ENCODE measurements around the gene AUNIP.

The AUNIP gene

DNA sequence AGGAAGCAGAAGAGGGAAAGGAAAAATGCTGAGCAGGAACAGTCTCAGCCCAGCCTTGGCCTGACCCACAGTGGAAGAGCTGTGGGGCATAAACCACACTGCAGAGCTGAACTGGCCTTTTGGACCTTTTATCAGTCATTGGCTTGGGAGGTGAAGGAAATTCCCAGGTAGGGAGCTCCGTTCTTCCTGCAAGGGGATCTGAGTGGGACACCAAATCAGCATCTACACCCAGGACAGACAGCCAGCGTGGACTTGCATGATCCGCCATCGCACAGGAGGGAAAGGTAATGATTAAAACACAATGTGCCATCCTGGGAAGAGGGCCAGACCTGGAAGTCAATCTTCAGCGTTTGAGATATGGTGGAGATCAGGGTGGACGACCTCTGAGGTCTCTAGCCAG lies 40.7 kb downstream of the AUNIP start:
- WGBS, 2 donors (ENCODE audit: extremely low coverage in 2 of 2, insufficient read length in 2 of 2, insufficient replicate concordance in 1 of 2): no CpG with 5 or more reads among the region's 6 CpGs
- Histone ChIP-seq H3K4me3 (ENCODE audit: low read length in 2 of 2) (peak overlapping the region in 1 of 2 donors; percentile 93), H3K18ac (ENCODE audit: low read length) (no peak overlapping the region)

DNA sequence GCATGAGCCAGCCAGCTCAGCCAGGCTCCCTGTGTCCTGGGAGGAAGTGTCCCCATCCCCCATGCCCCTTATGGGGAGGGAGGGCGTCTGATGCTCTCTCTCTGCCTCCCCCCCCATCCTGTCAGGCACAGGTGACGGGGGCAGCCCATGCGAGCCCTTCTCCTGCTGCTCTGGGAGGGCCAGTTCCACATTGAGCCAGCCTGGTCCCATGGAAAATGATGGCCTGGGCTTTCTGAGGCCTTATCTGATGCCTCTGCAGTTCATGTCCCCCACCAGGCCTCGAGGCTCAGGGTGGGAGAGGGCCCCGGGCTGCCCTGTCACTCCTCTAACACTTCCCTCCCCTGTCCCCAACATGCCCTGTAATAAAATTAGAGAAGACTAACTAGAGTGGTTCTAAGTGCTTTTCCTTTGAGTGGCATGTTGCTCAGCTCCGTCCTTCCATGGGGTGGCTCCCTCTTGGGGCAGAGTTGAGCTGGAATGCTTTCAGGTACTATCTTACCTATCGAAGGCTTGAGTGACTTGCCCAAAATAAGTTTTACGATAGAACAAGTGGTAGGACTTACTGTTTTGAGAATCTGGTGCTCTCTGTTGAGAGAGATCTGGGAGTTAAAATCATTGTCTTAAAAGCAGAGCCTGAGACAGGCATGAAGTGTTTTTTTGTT lies 41.3 kb downstream of the AUNIP start:
- no peak overlapping the region for H3K14ac ChIP-seq (ENCODE audit: low read length)
- H2BK15ac ChIP-seq (ENCODE audit: low read length): no peak overlapping the region
- no peak overlapping the region for H2BK5ac ChIP-seq (ENCODE audit: low read length)
- H4K91ac ChIP-seq (ENCODE audit: low read depth, low read length, poor library complexity): no peak overlapping the region
- H2BK120ac ChIP-seq (ENCODE audit: low read depth, low read length): no peak overlapping the region
- H3K27me3 ChIP-seq (ENCODE audit: control insufficient read depth in 3 of 3, insufficient read depth in 3 of 3, low read depth in 1 of 3, low read length in 3 of 3): no peaks in the 10 kb centered on the region
- H3K36me3 ChIP-seq (replicated peaks in 1 of 2; ENCODE audit: control insufficient read depth in 2 of 2, insufficient read depth in 2 of 2, low read length in 2 of 2): peaks cover 20 to 42% of the 10 kb centered on the region in 2 donors
- H3K23ac ChIP-seq (ENCODE audit: low read depth, low read length, poor library complexity): no peak overlapping the region
- H2AFZ ChIP-seq (ENCODE audit: low read length): no peak overlapping the region
- H2AK5ac ChIP-seq (ENCODE audit: low read depth, low read length): no peak overlapping the region
- H3K4me2 ChIP-seq (ENCODE audit: insufficient read depth, low read length, poor library complexity, severe bottlenecking): no peak overlapping the region
- no peak overlapping the region for H3K9ac ChIP-seq (ENCODE audit: low read depth, low read length, poor library complexity)
- H3K4me3 ChIP-seq (ENCODE audit: low read length in 2 of 2): no peak overlapping the region
- no peak overlapping the region for H3K18ac ChIP-seq (ENCODE audit: low read length)
- H2BK12ac ChIP-seq (ENCODE audit: low read length): no peak overlapping the region
- H3K9me3 ChIP-seq (replicated peaks in 1 of 2; ENCODE audit: control insufficient read depth in 2 of 2, insufficient read depth in 1 of 2, low read depth in 1 of 2, low read length in 2 of 2): no peaks in the 10 kb centered on the region
- no peak overlapping the region for H4K8ac ChIP-seq (ENCODE audit: low read depth, low read length)
- no CpG with 5 or more reads among the region's 8 CpGs for WGBS, 2 donors (ENCODE audit: extremely low coverage in 2 of 2, insufficient read length in 2 of 2, insufficient replicate concordance in 1 of 2)
- no peak for DNase-seq (ENCODE audit: low spot score)
- H3K79me1 ChIP-seq (ENCODE audit: low read depth, low read length): peaks cover 10% of the 10 kb centered on the region
- no peak overlapping the region for H3K27ac ChIP-seq (replicated peaks; ENCODE audit: low read length)
- H3K4ac ChIP-seq (ENCODE audit: low read length): no peak overlapping the region
- H3K4me1 ChIP-seq (ENCODE audit: control insufficient read depth in 2 of 2, insufficient read depth in 1 of 2, low read depth in 1 of 2, low read length in 2 of 2): peaks cover 10 to 18% of the 10 kb centered on the region in 2 donors

More for the DNA sequence above, 40.7 kb downstream of the AUNIP start:
- no peaks in the 10 kb centered on the region for H3K9me3 ChIP-seq (replicated peaks in 1 of 2; ENCODE audit: control insufficient read depth in 2 of 2, insufficient read depth in 1 of 2, low read depth in 1 of 2, low read length in 2 of 2)
- no peak overlapping the region for H2BK5ac ChIP-seq (ENCODE audit: low read length)
- no peak overlapping the region for H2AFZ ChIP-seq (ENCODE audit: low read length)
- H3K9ac ChIP-seq (ENCODE audit: low read depth, low read length, poor library complexity): peak overlapping the region; percentile 34
- H3K27ac ChIP-seq (replicated peaks; ENCODE audit: low read length): no peak overlapping the region
- no peak overlapping the region for H4K8ac ChIP-seq (ENCODE audit: low read depth, low read length)
- peaks cover 15 to 42% of the 10 kb centered on the region in 2 donors for H3K36me3 ChIP-seq (replicated peaks in 1 of 2; ENCODE audit: control insufficient read depth in 2 of 2, insufficient read depth in 2 of 2, low read length in 2 of 2)
- H3K14ac ChIP-seq (ENCODE audit: low read length): no peak overlapping the region
- H2AK5ac ChIP-seq (ENCODE audit: low read depth, low read length): no peak overlapping the region
- DNase-seq (ENCODE audit: low spot score): no peak
- H3K27me3 ChIP-seq (ENCODE audit: control insufficient read depth in 3 of 3, insufficient read depth in 3 of 3, low read depth in 1 of 3, low read length in 3 of 3): no peaks in the 10 kb centered on the region
- peaks cover 10 to 18% of the 10 kb centered on the region in 2 donors for H3K4me1 ChIP-seq (ENCODE audit: control insufficient read depth in 2 of 2, insufficient read depth in 1 of 2, low read depth in 1 of 2, low read length in 2 of 2)
- peaks cover 7% of the 10 kb centered on the region for H3K79me1 ChIP-seq (ENCODE audit: low read depth, low read length)
- H3K4me2 ChIP-seq (ENCODE audit: insufficient read depth, low read length, poor library complexity, severe bottlenecking): peak overlapping the region; percentile 77
- no peak overlapping the region for H2BK12ac ChIP-seq (ENCODE audit: low read length)
- H3K23ac ChIP-seq (ENCODE audit: low read depth, low read length, poor library complexity): no peak overlapping the region
- no peak overlapping the region for H4K91ac ChIP-seq (ENCODE audit: low read depth, low read length, poor library complexity)
- no peak overlapping the region for H2BK120ac ChIP-seq (ENCODE audit: low read depth, low read length)
- no peak overlapping the region for H3K4ac ChIP-seq (ENCODE audit: low read length)
- H2BK15ac ChIP-seq (ENCODE audit: low read length): no peak overlapping the region

DNA sequence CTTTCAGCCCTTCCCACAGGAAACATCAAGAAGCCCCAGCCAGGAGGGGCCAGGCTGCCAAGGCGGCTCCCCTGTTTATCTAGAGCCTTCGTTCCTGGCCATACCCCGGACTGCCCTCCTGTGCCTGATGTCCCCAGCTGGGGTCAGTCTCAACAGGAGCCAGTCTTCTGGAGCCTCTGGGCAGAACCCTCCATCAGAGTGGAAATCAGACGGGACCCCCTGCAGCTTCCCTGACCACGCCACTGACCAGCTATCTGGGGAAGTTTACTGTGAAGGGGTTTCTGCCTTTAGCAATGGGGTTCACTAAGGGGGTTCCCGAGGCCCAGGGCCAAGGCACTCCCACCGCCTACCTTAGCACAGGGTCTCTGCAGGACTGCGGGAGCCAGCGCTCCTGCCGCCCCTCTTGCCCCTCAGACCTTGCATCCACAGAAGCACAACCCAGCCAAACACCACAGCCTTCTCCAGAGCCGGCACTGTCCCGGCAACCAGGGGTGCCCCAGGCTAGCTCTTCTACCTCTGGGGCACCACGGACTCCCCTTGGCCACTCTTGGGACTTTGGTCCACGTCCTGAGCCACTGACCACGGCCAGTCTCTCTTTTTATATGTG lies 43.0 kb downstream of the AUNIP start:
- H2AFZ ChIP-seq (ENCODE audit: low read length): no peak overlapping the region
- H2AK5ac ChIP-seq (ENCODE audit: low read depth, low read length): no peak overlapping the region
- no peak overlapping the region for H3K14ac ChIP-seq (ENCODE audit: low read length)
- H3K9me3 ChIP-seq (replicated peaks in 1 of 2; ENCODE audit: control insufficient read depth in 2 of 2, insufficient read depth in 1 of 2, low read depth in 1 of 2, low read length in 2 of 2): no peaks in the 10 kb centered on the region
- DNase-seq (ENCODE audit: low spot score): no peak
- H2BK12ac ChIP-seq (ENCODE audit: low read length): no peak overlapping the region
- H3K27me3 ChIP-seq (ENCODE audit: control insufficient read depth in 3 of 3, insufficient read depth in 3 of 3, low read depth in 1 of 3, low read length in 3 of 3): no peaks in the 10 kb centered on the region
- H3K23ac ChIP-seq (ENCODE audit: low read depth, low read length, poor library complexity): peak overlapping the region; percentile 25
- no CpG with 5 or more reads among the region's 15 CpGs for WGBS, 2 donors (ENCODE audit: extremely low coverage in 2 of 2, insufficient read length in 2 of 2, insufficient replicate concordance in 1 of 2)
- no peak overlapping the region for H3K4me3 ChIP-seq (ENCODE audit: low read length in 2 of 2)
- H3K4ac ChIP-seq (ENCODE audit: low read length): no peak overlapping the region
- H2BK15ac ChIP-seq (ENCODE audit: low read length): no peak overlapping the region
- no peak overlapping the region for H3K9ac ChIP-seq (ENCODE audit: low read depth, low read length, poor library complexity)
- H3K4me2 ChIP-seq (ENCODE audit: insufficient read depth, low read length, poor library complexity, severe bottlenecking): no peak overlapping the region
- no peak overlapping the region for H4K91ac ChIP-seq (ENCODE audit: low read depth, low read length, poor library complexity)
- no peak overlapping the region for H4K8ac ChIP-seq (ENCODE audit: low read depth, low read length)
- H2BK120ac ChIP-seq (ENCODE audit: low read depth, low read length): no peak overlapping the region
- H3K18ac ChIP-seq (ENCODE audit: low read length): no peak overlapping the region
- no peak overlapping the region for H2BK5ac ChIP-seq (ENCODE audit: low read length)
- H3K4me1 ChIP-seq (ENCODE audit: control insufficient read depth in 2 of 2, insufficient read depth in 1 of 2, low read depth in 1 of 2, low read length in 2 of 2): peaks cover 10 to 16% of the 10 kb centered on the region in 2 donors
- H3K36me3 ChIP-seq (replicated peaks in 1 of 2; ENCODE audit: control insufficient read depth in 2 of 2, insufficient read depth in 2 of 2, low read length in 2 of 2): peaks cover 27 to 57% of the 10 kb centered on the region in 2 donors
- peaks cover 13% of the 10 kb centered on the region for H3K79me1 ChIP-seq (ENCODE audit: low read depth, low read length)
- no peak overlapping the region for H3K27ac ChIP-seq (replicated peaks; ENCODE audit: low read length)

DNA sequence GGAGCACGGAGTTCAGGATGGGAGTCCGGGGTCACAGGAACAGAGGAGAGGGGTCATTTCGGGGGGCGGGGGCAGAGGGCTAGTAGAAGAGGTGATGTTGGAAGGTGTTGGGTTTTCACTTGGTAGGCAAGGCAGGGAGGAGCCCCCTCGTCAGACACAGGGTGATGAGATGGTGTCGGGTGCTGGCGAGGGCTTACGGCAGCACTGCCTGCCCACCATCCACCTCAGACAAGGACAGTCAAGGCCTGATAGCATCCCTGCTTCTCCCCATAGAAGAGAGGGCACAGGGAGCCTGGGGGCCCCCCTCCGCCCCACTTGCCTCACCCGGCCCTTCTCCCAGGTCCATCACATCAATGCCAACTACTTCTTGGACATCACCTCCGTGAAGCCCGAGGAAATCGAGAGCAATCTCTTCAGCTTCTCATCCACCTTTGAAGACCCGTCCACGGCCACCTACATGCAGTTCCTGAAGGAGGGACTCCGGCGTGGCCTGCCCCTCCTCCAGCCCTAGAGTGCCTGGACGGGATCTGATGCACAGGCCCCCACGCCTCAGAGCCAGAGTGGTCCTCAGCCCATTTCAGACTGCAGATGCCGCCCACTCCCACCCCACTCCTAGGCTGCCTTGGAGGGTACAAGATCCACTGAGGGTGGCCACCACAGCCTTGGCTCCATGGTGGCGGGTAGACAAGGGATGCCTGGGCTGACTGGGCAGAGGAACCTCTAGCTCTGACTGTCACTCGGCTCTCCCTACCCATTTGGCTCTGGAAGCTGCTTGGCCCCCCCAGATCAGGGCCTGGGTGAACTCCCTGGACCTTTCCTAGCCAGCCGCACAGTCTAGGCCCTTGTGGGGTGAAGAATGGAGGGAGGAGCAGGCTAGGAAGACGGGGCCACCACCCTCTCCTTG lies 43.8 kb downstream of the AUNIP start:
- Histone ChIP-seq H3K9ac (ENCODE audit: low read depth, low read length, poor library complexity) (peak overlapping the region; percentile 15), H3K4me3 (ENCODE audit: low read length in 2 of 2) (no peak overlapping the region), H4K8ac (ENCODE audit: low read depth, low read length) (no peak overlapping the region), H2BK15ac (ENCODE audit: low read length) (no peak overlapping the region), H2AFZ (ENCODE audit: low read length) (no peak overlapping the region), H2BK12ac (ENCODE audit: low read length) (no peak overlapping the region), H3K4me2 (ENCODE audit: insufficient read depth, low read length, poor library complexity, severe bottlenecking) (no peak overlapping the region), H3K4ac (ENCODE audit: low read length) (no peak overlapping the region), H3K36me3 (replicated peaks in 1 of 2; ENCODE audit: control insufficient read depth in 2 of 2, insufficient read depth in 2 of 2, low read length in 2 of 2) (peaks cover 32 to 62% of the 10 kb centered on the region in 2 donors), H3K27me3 (ENCODE audit: control insufficient read depth in 3 of 3, insufficient read depth in 3 of 3, low read depth in 1 of 3, low read length in 3 of 3) (no peaks in the 10 kb centered on the region), H2BK120ac (ENCODE audit: low read depth, low read length) (no peak overlapping the region), H2BK5ac (ENCODE audit: low read length) (no peak overlapping the region), H4K91ac (ENCODE audit: low read depth, low read length, poor library complexity) (no peak overlapping the region), H3K79me1 (ENCODE audit: low read depth, low read length) (peaks cover 9% of the 10 kb centered on the region), H3K27ac (replicated peaks; ENCODE audit: low read length) (no peak overlapping the region), H3K9me3 (replicated peaks in 1 of 2; ENCODE audit: control insufficient read depth in 2 of 2, insufficient read depth in 1 of 2, low read depth in 1 of 2, low read length in 2 of 2) (no peaks in the 10 kb centered on the region), H3K23ac (ENCODE audit: low read depth, low read length, poor library complexity) (peak overlapping the region; percentile 25), H2AK5ac (ENCODE audit: low read depth, low read length) (no peak overlapping the region), H3K18ac (ENCODE audit: low read length) (no peak overlapping the region), H3K4me1 (ENCODE audit: control insufficient read depth in 2 of 2, insufficient read depth in 1 of 2, low read depth in 1 of 2, low read length in 2 of 2) (peaks cover 6 to 10% of the 10 kb centered on the region in 2 donors), H3K14ac (ENCODE audit: low read length) (peak overlapping the region; percentile 4)
- WGBS, 2 donors (ENCODE audit: extremely low coverage in 2 of 2, insufficient read length in 2 of 2, insufficient replicate concordance in 1 of 2): no CpG with 5 or more reads among the region's 24 CpGs
- no peak for DNase-seq (ENCODE audit: low spot score)
